ENCODE measurements around the gene DDX59.

DNA sequence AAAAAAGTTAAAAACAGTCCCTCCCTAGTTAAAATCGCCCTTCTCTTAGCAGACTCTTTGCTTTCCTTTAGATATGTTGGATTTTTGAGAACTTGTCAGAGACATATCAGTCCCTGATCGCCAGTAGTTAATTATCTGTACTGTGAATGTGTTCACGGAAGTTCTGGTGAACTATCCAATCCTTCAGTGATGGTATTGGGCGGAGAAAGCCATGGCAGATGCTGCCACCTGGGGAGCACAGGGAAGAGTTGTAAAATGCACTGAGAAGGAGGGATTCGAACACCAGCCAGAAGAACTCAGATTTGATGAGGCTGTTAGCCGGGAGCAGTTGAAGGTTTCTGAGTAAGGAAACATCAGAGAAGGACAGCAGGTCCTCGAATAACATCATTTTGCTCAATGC is 31.6 kb downstream of the DDX59 start:
- TF ChIP-seq, protein P1, sequence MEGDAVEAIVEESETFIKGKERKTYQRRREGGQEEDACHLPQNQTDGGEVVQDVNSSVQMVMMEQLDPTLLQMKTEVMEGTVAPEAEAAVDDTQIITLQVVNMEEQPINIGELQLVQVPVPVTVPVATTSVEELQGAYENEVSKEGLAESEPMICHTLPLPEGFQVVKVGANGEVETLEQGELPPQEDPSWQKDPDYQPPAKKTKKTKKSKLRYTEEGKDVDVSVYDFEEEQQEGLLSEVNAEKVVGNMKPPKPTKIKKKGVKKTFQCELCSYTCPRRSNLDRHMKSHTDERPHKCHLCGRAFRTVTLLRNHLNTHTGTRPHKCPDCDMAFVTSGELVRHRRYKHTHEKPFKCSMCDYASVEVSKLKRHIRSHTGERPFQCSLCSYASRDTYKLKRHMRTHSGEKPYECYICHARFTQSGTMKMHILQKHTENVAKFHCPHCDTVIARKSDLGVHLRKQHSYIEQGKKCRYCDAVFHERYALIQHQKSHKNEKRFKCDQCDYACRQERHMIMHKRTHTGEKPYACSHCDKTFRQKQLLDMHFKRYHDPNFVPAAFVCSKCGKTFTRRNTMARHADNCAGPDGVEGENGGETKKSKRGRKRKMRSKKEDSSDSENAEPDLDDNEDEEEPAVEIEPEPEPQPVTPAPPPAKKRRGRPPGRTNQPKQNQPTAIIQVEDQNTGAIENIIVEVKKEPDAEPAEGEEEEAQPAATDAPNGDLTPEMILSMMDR (IDR thresholded peaks at IDR 0.05), result no peak
- no peak for TF ChIP-seq TEAD4 (IDR thresholded peaks at IDR 0.05; ENCODE audit: borderline replicate concordance, insufficient read depth)
- no peak for TF ChIP-seq JUND (IDR thresholded peaks at IDR 0.05)
- no peak for TF ChIP-seq MEF2A (IDR thresholded peaks at IDR 0.05; ENCODE audit: borderline replicate concordance, low read depth)
